Vagina (tissue), 2 donors: ENCODE results near the gene ZMAT3.

Experiments used
- POLR2A ChIP-seq, 2 donors: fragments of 450-650 bp; IDR thresholded peaks; one replicate each; pipeline ENCODE4 v1.6.1; 2017; ENCODE audit warnings: antibody characterized with exemption in 2 of 2, mild to moderate bottlenecking in 2 of 2, moderate library complexity in 2 of 2
- POLR2AphosphoS5 ChIP-seq, 2 donors: sonication (generic); formaldehyde crosslinking; IDR thresholded peaks; one replicate each; pipeline ENCODE4 v1.9.0; 2017; ENCODE audit warnings: antibody characterized with exemption in 2 of 2, mild to moderate bottlenecking in 2 of 2, low read depth in 1 of 2; ENCODE audit not compliant: insufficient read depth in 1 of 2
- TF ChIP-seq, protein P1 (sequence below), 3 experiments: fragments of 450-650 bp in 2 of 3; fragments of 200-600 bp in 1 of 3; sonication (generic) in 1 of 3; IDR thresholded peaks; one replicate each; pipeline ENCODE4 v1.5.1; 2017 to 2019; ENCODE audit warnings: antibody characterized with exemption in 3 of 3, mild to moderate bottlenecking in 2 of 3, moderate library complexity in 2 of 3

DNA sequence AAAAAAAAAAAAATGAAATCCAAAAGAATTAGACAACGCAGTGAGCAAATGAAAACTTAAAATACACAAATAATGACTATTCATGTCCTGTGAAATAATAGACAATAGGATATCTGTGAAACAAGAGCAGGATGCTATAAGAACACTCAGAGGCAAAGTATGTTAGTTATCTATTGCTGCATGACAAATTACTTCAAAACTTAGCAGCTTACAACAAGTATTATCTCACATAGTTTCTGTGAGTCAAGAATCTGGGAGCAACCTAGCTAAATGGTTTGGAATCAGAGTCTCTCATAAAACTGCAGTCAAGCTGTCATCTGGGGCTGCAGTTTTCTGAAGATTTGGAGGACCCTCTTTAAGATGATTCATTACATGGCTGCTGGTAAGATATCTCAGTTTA lies 36.5 kb upstream of the ZMAT3 start:
- TF ChIP-seq, protein P1, sequence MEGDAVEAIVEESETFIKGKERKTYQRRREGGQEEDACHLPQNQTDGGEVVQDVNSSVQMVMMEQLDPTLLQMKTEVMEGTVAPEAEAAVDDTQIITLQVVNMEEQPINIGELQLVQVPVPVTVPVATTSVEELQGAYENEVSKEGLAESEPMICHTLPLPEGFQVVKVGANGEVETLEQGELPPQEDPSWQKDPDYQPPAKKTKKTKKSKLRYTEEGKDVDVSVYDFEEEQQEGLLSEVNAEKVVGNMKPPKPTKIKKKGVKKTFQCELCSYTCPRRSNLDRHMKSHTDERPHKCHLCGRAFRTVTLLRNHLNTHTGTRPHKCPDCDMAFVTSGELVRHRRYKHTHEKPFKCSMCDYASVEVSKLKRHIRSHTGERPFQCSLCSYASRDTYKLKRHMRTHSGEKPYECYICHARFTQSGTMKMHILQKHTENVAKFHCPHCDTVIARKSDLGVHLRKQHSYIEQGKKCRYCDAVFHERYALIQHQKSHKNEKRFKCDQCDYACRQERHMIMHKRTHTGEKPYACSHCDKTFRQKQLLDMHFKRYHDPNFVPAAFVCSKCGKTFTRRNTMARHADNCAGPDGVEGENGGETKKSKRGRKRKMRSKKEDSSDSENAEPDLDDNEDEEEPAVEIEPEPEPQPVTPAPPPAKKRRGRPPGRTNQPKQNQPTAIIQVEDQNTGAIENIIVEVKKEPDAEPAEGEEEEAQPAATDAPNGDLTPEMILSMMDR (IDR thresholded peaks at IDR 0.05): no peak
- TF ChIP-seq POLR2A (IDR thresholded peaks at IDR 0.05): no peak
- no peak for TF ChIP-seq POLR2AphosphoS5 (IDR thresholded peaks at IDR 0.05; ENCODE audit: insufficient read depth in 1 of 2, low read depth in 1 of 2)
